SW 1271 (cell line): ENCODE results near the gene PRDM16.

Experiments
- DNase-seq, 2 experiments: peaks; one replicate each; lab custom pipeline; 2025; lab: John Stamatoyannopoulos, UW

The PRDM16 gene

GRCh38 chr1:3183411-3183810 lies 114.4 kb downstream of the PRDM16 start:
- DNase-seq = no peak

- no peak for DNase-seq
Measured at GRCh38 chr1:3183813-3184212, 114.8 kb downstream of the PRDM16 start.

GRCh38 chr1:3184666-3185065 lies 115.7 kb downstream of the PRDM16 start:
- DNase-seq = no peak

- DNase-seq = no peak
Measured at GRCh38 chr1:3185896-3186525, 117.0 kb downstream of the PRDM16 start.

GRCh38 chr1:3186526-3186921 lies 117.5 kb downstream of the PRDM16 start:
- no peak for DNase-seq

GRCh38 chr1:3187415-3188149 lies 118.6 kb downstream of the PRDM16 start:
- DNase-seq = no peak

- no peak for DNase-seq
Measured at GRCh38 chr1:3188150-3188971, 119.4 kb downstream of the PRDM16 start.

GRCh38 chr1:3190256-3191041 lies 121.4 kb downstream of the PRDM16 start:
- no peak for DNase-seq

GRCh38 chr1:3192361-3192760 lies 123.4 kb downstream of the PRDM16 start:
- no peak for DNase-seq

- DNase-seq = no peak
Measured at GRCh38 chr1:3192825-3193224, 123.8 kb downstream of the PRDM16 start.

- DNase-seq = no peak
Measured at GRCh38 chr1:3193811-3194210, 124.8 kb downstream of the PRDM16 start.

GRCh38 chr1:3194760-3195479 lies 125.9 kb downstream of the PRDM16 start:
- DNase-seq = no peak

GRCh38 chr1:3195480-3195815 lies 126.4 kb downstream of the PRDM16 start:
- DNase-seq = no peak

- DNase-seq = no peak
Measured at GRCh38 chr1:3195966-3196515, 127.0 kb downstream of the PRDM16 start.

- DNase-seq = no peak
Measured at GRCh38 chr1:3196577-3197245, 127.7 kb downstream of the PRDM16 start.

- DNase-seq = no peak
Measured at GRCh38 chr1:3197781-3198316, 128.8 kb downstream of the PRDM16 start.

- no peak for DNase-seq
Measured at GRCh38 chr1:3198371-3199271, 129.6 kb downstream of the PRDM16 start.

GRCh38 chr1:3204725-3205124 lies 135.7 kb downstream of the PRDM16 start:
- DNase-seq = no peak

GRCh38 chr1:3205815-3206214 lies 136.8 kb downstream of the PRDM16 start:
- no peak for DNase-seq
